GM19452 (cell line): ENCODE data around the gene MRPS7.

ENCODE experiments used
- ATAC-seq: cut with Tn5 transposase; IDR thresholded peaks from one replicate; pipeline ENCODE4 v1.9.1; 2021; ENCODE audit not compliant: unreplicated experiment

The MRPS7 gene

DNA sequence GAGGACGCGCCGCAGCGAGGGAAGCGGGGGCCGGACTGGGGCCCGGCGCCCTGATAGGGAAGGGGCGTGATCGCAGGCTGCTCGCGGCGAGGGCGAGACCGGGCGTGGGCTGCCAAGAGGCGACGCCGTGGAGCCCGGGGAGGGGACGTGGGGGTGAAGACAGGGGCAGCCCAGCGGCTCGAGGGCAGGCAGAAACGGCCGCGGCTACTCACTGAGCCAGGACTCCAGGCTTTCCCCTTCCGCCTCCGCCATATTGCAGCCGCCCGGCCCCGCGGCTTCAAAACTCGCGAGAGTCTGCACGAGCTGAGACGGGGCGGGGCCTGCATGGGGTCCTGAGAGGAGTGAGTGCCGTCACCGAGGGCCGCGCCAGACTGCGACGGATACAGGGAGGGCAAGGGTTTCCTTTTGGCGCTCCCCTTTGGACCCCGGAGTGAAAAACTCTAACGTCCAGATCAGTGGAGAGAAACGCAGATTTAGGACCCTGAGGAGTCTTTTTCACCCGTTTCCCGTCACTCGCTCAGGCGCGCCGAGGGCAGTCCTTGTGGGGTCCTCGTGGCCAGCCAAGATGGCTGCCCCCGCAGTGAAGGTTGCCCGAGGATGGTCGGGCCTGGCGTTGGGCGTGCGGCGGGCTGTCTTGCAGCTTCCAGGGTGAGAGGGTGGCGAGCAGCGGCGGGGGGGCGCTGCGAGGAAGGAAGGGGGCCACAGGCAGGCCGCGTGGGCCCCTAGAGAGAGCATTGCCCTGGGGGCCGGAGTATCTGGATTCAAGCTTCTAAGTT, at the start of gene MRPS7, which contains the start of gene GGA3:
Gene MRPS7 (plus strand): TSS at position 544 of the 776 bp plus-strand sequence. CDS start 22 bp downstream, at position 566.
Gene GGA3 (minus strand): TSS at position 271 of the 776 bp plus-strand sequence. CDS start 19 bp downstream, at position 252.
- ATAC-seq: peak; percentile 93

DNA sequence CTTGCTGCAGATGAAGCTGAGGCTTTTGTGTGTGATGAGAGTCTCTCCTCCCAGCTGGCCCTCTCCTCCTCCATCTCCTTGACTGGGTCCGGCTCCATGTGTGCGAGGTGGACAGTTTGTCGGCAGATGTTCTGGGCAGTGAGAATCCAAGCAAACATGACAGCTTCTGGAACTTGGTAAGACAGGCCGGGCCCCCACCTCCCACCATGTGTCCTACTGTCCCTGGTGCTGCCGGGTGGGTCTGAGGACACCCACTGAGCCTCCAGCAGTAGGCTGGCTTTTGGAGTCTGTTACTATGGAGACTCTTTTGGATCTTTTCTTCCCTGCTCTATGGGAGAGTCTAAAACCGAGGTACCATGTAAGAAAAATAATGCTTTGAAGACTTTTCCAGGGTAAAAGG, 43.5 kb upstream of the MRPS7 start:
- no peak for ATAC-seq

DNA sequence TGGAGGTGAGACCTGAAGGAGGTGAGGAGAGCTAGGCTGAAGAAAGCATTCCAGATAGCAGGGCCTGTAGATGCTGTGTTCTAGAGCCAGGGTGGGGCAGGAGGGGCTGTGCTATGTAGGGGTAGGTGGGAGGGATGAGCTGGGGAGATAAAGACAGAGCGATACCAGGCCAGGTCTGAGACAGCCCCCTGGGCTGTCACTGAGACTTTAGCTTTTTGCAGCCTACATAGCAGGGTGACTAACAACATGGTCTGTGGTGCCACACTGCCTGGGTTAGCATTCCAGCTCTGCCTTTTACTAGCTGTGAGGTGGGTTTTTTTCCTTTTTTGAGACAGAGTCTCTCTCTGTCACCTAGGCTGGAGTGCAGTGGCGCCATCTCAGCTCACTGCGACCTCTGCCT, 41.9 kb upstream of the MRPS7 start:
- no peak for ATAC-seq

DNA sequence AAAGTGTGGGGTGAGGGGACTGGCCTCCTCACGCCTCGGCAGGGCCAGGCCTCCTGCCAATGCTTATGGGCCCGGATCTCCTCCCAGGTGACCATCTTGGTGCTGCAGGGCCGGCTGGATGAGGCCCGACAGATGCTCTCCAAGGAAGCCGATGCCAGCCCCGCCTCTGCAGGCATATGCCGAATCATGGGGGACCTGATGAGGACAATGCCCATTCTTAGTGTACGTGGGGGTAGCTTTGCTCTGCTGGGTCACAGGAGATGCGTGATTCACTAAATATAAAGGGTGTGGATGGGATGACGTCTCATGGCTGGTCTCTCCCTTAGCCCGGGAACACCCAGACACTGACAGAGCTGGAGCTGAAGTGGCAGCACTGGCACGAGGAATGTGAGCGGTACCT, 36.7 kb upstream of the MRPS7 start:
- ATAC-seq: no peak

DNA sequence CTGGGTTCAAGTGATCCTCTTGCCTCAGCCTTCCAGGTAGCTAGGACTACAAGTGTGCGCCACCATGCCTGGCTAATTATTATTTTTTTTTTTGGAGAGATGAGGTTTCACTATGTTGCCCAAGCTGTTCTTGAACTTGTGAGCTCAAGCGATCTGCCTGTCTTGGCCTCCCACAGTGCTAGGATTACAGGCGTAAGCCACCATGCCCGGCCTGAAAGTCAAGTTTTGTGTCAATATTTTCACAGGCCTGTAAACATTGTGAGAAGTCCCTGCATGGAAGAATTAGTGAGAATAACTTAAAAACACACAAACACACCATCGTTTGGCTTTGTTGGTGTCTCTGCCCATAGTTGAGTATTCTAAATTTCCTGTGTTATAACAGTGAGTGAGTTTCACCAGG, 34.0 kb upstream of the MRPS7 start:
- ATAC-seq: no peak

DNA sequence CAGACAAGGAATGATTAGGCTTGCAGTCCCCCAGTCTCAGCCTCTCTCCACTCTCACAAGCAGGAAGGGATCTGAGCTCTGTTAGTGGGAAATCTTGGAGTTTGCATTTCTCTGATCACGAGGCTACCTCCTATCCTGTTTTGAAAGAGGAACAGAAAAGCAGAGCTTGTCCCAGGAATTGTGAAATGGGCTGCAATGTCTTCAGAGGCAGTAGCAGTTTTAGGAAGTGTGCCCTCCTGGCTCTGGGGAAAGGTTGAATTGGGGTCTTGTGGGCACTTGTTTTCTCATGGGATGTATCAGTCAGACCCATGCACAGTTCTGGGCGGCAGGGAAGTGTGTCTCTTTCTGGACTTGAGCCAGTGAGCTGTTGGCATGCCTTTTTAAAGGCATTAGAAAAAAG, 33.4 kb upstream of the MRPS7 start:
- no peak for ATAC-seq

DNA sequence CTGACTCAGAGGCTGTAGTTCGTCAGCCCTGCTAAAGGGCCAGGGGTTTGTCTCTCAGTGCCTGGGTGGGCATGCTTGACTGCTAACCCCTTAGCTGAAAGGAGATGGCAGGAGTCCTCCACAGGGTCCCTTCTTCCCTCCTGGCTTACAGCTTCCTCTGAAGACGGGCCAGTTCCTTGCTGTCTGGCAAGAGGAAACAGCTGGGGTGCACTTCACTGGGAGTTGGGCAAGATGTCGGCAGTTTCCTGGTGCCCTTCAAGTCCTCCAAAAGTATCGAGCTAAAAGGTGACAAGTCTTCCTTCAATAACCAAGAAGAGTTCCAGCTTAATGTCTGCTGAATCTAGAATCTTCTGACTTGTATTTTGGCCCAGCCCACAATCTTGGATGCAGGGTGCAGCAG, 32.8 kb upstream of the MRPS7 start:
- no peak for ATAC-seq

DNA sequence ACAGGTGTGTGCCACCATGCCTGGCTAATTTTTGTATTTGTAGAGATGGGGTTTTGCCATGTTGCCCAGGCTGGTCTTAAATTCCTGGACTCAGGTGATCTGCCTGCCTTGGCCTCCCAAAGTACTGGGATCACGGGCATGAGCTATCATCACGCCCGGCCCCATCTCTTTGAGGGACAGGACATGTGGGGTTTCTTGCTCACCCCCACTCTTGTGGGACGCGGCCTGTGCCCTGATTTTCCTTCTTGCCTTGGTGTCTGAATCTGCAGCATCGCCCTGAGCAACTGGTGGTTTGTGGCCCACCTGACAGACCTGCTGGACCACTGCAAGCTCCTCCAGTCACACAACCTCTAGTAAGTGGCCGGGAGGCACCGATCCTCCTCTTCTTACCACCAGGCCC, 30.6 kb upstream of the MRPS7 start:
- ATAC-seq: no peak

DNA sequence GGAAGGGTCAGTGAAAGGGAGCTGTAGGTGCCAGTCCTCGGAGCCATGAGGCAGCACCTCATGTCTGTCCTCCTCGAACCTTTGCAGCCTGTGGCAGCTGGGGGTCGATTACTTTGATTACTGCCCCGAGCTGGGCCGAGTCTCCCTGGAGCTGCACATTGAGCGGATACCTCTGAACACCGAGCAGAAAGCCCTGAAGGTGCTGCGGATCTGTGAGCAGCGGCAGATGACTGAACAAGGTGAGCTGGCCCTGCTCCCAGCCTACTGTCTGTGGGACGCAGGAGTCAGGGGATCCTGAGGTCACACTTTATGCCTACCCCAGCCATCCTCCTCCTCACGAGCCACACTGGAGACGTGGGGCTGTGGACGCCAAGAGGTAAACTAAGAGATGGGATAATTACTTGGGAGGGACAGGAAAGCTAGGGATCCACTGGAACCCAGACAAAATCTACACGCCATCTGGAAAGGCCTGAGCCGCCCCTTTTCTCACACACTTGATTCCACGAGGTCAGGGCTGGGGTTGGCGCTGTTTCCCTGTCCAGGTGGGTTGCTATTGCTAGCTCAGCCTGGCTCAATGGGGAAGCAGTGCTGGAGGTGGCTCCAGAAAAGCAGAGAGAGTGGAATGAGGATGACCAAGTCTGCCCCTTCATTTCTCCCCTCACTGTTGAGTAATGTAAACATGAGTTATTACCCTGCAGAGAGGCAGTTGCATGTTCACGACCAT, 29.8 kb upstream of the MRPS7 start:
- ATAC-seq: no peak

DNA sequence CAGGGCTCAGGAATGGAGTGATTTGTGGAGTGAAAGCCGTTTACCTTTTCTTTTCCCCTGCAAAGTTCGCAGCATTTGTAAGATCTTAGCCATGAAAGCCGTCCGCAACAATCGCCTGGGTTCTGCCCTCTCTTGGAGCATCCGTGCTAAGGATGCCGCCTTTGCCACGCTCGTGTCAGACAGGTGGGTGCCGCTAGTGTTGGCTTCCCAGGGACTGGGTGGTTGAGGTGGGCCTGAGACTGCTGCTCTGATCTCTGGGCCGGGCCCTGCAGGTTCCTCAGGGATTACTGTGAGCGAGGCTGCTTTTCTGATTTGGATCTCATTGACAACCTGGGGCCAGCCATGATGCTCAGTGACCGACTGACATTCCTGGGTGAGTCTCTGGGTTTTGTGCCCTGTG, 28.9 kb upstream of the MRPS7 start:
- no peak for ATAC-seq

DNA sequence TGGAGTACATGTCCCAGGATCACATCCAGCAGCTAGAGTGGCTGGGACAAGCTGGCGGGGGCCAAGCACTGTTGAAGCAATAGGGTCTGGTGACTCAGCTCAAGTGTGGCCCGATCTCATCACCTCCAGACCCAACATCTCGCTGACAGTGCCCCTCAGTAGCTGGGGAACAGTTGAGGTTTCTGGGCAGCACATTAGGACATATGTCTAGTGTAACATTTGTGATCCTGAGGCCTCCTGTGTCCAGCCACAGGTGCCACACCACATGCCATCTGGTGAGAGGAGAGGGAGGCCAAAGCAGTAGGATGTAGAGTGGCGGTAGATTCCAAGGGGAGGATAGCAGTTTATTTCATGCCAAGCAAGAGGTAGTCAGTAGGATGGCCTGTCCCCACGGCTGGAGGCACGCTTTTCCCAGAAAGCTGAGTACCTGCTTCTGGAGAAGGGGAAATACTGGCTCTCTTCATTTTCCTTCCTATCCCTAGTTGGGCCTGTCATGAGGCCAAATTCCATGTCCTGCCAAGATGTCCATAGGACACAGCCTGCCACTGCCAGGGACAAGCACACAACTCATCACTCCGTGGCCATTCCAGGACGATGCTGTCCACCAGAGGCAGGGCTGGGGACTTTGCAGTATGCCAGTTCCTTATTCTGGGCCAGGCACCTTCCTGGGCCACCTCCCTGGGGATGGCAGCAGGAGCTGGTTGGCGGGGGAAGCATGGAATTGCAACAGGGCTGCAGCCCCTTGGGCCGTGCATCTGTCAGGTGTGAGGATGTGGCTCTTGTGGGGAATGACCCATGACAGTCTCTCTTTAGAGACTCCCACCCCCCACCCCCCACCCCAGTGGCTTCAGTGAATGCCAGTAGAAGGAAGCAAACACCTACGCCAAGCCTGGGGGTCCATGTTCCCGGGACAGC, 24.3 kb upstream of the MRPS7 start:
- ATAC-seq: no peak

DNA sequence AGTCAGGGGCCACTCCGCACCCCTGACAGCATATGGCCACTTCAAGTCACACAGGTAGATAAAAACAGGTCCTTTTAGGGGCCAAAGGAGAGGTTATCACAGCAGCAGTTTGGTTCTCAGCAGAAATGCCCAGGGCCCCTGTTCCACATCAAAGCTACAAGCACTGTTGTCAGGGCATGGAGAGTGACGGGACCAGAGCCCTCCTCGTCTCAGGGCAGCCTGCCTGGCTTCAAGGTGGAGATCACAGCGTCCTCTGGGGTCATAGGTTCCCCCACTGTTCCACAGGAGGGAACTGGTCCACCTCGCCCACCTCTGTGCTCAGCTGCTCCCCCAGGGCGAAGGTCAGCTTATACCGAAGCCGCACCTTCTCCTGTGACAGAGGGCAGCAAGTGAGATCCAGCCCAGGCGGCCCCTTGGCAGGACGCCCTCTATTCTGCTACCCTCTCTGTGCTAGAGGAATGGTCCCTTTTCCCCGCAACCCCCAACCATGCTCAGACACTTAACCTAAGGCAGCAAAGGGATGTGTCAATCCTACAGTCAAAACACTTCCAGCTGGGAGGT, 23.6 kb upstream of the MRPS7 start:
- ATAC-seq: no peak

DNA sequence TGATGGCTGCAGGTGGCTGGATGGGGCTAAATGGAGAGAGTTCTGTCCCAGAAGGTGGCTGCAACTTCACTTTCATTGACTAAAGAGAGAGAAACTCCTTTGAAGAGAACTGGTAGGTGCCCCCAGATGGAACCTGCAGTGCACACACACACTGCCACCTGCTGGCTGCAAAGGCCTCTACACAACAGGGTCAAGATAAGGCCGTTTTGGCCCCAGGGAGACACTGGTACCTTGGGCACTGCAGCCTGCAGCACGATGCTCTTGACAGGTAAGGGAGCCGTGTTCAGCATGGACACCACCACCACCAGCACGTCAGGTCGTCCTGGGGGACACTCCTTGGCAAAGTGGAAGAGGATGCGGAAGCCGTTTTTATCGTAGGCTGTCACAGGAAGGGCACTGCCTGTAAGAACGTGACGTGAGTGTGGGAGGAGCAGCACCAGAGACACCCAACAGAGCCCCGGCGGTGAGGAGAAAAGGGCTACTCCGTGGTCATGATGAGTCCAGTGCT, 22.9 kb upstream of the MRPS7 start:
- no peak for ATAC-seq

DNA sequence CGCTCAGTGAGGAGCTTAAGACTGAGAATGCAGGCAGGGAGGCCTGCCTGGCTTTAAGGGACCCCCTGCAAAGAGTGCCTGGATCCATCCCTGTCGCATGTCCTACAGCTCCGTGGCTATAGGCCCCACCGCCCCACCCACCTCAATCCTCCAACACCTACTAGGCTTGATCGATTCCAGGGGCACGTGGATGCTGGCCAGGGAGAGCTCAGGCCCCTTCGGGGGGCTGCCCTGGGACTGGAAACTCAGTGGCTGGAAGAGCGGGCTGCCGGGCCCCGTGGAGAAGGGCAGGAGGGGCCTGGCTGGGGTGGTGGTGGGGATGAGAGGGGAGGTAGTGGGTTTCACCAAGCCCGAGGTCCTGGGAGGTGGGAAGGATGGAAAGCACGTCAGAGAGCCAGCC, 22.5 kb upstream of the MRPS7 start:
- ATAC-seq: no peak

DNA sequence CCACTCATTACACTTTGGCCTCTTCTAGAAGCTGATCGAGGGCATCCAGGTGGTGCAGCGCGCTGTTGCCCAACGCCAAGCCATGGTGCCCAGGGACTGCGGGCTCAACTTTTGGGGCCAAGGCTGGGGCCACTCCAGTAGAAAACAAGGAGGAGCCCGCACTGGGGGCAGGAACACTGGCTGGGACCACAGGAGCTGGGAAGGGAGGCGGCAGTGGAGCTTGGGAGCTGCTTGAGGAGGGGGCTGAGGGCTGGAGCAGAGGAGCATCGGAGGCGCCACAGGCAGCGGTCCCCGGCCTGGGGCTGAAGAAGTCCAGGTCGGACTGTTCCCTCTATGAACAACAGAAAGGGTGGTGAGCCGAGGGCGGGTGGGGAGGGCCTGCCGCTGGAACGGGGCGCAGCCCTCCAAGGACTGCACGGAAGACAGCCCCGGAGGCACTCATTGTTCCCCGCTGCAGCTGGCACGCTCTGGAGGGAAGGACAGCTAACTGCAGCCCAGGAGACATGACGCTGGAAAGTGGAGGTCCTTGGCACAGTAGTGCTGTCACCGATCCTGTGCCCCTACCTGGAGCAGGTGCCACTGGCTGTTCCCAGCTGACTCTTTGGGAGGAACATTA, 21.8 kb upstream of the MRPS7 start:
- no peak for ATAC-seq

DNA sequence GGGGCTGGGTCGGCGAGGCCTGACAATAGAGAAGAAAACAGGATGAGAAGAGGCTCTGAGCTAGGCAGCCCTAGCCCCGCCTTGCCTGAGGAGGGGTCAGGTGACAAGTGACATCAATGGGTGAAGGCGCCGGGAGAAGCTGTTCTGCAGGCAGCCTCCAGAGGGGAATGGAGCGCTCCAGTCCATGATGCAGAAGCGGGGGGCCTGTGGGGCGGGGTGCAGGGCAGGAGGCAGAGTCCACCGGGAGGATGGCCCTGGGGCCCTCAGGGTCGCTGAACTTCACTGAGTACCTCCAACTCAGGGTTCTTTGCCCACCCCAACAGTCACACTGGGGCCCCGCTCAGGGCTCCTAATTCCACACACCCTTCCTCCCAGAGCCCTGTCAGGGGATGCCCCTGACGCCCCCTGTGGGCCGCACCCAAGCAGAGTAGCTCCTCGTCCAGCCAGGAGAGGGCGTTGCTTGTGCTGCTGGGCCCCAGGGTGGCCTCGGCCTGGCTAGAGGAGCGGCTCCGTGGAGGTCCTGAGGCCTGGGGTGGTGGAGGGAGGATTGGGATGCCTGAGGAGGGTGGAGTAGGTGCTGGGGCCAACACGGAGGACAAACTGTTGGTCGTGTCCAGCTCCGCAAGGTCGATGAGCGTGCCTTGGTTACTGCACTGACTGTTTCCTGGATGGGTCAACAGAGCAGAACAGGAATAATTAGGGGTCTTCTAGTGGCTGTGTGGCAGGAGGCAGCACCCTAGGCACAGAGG, 21.1 kb upstream of the MRPS7 start:
- no peak for ATAC-seq

DNA sequence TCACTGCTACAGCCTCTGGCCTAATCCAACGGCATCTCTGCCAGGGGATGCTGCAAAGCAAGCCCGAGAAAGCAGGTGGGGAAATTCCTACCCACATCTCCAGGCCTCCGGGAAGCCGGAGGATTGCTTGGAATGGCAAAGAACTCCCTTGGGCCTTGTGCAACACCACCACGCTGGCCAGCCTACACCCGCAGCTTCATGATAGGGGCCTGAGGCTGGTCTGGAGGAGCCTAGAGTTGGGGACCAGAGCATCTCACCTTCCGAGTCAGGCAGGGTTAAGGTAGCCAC, 20.6 kb upstream of the MRPS7 start:
- ATAC-seq: no peak

DNA sequence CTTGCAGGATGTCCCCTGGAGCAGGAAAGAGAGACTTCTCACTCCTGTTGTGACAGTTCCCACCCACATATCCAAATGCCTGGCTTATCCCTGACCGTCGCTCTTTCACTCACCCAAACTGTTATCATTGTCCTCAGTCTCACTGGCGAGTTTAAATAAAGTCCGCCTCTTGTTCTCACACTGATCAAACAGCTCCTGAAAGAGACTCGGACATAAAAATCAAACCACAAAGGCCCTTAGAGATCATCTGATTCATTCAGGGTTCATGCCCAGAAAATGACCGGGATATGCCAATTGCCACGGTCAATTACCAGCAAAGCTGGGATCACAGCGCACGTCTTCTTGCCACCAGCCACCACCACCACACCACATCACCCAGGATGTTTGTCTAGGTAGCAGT, 20.2 kb upstream of the MRPS7 start:
- no peak for ATAC-seq

DNA sequence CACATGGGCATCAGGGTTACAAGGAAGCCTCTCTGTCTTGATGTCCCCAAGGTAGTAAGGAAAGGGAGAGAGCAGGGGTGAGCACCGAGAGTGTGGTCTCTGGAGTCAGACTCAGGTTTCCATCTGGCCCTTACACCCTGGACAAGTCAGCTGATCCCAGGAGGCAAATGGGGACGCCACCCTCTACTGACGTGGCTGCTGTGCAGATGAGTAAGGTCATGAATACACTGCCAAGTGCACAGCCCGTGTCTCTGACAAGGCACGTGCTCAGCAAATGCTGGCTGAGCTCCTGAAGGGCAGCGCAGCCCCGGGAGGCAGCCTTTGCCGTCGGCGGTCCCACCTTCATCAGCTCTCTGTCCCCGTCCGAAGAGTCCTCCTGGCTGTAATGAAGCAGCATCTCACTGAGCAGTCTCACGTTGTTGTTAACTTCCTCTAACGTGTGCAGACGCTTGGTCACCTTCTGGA, 19.7 kb upstream of the MRPS7 start:
- ATAC-seq: no peak
